HG02678 (cell line): ENCODE measurements around the gene EID3.
A peak's percentile ranks its signal among the peaks of the same experiment; 100 is the strongest.
"Not testable (repeated sequence)": the region's sequence is repeated elsewhere in the genome, so short reads cannot be mapped to it uniquely, and the experiment has no call there.

ENCODE experiments used
- ATAC-seq: cut with Tn5 transposase; IDR thresholded peaks from one replicate; pipeline ENCODE4 v1.9.1; 2021; ENCODE audit warnings: mild to moderate bottlenecking, moderate library complexity; ENCODE audit not compliant: unreplicated experiment

Gene EID3

DNA sequence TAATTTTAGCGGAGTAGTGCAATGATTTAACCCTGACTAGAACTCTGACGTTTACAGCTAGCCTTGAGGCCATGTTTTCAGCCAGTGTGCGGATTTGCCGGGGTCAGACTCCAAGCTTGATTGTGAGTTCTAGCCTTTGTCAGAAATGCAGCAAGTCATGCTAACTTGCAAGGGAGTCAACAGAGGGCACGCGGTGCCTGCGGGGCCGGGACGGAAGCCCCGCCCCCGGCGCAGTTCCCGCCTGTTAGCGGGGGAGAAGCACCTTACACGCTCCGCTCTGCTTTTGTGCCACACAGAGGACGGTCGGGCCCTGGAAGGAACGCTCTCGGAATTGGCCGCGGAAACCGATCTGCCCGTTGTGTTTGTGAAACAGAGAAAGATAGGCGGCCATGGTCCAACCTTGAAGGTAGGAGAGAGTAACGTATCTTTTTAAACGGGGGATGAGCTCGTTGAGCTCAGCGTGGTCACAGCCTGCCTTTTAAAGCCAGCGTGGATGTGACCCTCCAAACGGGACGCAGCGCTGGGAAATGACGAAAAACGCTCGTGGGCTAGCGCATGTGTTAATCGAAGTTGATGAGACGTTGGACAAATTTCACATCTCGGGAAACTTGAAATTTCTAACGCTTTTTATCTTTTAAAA, 14.8 kb upstream of the EID3 start:
- ATAC-seq: peak; percentile 56

DNA sequence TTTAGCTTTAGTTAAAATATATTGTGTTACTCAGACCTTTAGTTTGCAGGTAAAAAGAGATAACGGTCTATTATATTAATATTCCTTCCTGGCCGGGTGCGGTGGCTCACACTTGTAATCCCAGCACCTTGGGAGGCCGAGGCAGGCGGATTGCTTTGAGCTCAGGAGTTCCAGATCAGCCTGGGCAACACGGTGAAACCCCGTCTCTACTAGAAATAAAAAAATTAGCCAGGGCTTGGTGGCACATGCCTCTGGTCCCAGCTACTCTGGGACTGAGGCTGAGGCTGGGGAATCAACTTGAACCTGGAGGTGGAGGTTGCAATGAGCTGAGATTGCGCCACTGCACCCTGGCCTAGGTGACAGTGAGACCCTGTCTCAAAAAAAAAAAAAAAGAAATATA, 13.2 kb upstream of the EID3 start:
- no peak for ATAC-seq

DNA sequence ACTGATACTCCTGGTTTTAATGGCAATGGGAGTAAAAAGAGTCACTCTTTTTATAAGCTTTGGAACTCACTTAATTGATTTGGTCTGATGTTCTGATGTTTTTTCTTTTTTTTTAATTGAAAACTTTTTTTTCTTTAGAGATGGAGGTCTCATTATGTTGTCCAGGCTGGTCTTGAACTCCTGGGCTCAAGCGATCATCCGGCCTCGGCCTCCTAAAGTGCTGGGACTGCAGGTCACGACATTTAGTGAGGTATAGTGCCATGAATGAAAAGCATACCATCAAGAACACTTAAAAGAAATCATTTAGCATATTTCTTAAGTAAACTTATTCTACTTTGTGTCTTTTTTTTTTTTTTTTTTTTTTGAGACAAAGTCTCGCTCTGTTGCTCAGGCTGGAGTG, 12.7 kb upstream of the EID3 start:
- no peak for ATAC-seq

DNA sequence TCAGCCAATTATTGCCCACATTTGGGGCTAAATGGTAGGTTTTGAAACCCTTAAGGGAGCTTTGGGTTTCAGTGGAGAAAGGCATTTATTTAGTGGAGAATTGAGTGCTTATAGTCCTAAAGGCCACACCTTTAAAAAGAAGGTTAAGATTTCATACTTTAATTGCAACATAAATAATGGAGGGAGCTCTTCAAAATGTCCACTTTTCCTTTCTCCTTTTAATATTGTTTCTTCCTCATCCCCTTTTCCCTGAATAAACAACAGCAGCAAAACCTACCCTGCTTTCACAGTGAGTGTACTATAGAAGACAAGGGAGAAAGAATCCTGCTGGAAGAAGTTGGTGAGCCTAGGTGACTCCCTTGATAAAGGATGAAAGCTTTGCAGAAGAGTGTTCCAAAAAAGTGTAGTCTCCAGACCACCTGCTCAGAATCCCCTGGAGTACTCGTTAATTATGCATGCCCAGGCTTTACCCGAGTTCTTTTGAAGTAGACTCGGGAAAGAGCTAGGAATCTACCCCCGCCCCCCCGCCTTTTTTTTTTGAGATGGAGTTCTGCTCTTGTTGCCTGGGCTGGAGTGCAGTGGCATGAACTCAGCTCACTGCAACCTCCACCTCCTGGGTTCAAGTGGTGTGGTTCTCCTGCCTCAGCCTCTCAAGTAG, 11.5 kb upstream of the EID3 start:
- no peak for ATAC-seq

DNA sequence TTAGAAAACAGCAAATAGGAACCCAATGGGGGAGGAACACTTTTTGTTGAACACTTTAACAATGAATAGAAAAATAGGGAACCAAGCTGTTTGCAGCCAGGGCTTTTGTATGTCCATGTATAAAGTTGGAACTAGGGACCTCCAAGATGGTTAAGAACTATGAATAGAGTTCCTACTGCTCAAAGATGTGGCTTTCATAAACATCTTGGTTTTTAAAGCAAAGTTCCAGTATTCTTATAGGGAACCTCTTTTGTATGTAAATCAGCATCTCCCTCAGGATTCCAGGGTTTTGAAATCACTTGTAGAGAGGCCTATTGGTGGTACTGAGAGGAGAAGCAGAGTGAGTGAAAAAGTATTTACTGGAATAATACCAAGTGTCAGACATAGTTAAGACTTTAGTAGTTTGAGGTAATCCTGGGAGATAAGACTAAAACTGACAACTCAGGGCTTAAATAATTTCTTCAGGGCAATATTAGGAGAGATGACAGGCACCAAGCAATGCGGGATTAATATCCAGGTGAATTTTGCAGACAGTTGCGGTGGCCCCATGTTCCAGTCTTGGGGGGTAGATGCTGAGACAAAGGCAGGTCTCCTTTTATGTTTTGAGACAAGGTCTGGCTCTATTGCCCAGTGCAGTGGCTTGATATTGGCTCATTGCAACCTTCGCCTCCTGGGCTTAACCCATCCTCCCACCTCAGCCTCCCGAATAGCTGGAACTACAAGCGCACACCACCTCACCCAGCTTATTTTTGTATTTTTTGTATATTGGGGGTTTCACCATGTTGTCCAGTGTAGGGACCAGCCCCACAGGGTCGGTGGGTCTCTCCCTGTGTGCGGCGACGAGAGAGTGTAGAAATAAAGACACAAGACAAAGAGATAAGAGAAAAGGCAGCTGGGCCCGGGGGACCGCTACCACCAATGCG, 10.4 kb upstream of the EID3 start:
- no peak for ATAC-seq

DNA sequence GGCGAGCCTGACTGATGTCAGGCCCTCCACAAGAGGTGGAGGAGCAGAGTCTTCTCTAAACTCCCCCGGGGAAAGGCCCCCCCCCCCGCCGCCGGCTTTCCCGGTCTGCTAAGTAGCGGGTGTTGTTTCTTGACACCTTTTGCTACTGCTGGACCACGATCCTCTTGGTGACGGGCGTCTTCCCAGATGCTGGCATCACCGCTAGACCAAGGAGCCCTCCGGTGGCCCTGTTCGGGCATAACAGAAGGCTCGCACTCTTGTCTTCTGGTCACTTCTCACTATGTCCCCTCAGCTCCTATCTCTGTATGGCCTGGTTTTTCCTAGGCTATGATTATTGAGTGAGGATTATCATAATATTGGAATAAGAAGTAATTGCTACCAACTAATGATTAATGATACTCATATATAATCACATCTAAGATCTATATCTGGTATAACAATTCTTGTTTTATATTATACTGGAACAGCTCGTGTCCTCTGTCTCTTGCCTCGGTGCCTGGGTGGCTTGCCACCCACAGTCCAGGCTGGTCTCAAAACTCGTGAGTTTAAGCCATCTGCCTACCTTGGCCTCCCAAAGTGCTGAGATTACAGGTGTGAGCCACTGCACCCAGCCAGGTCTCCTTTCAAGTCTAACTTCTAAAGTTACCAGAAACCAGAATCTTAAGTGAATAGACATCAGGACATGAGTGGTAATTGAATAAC, 9.2 kb upstream of the EID3 start:
- ATAC-seq: not testable (repeated sequence)

DNA sequence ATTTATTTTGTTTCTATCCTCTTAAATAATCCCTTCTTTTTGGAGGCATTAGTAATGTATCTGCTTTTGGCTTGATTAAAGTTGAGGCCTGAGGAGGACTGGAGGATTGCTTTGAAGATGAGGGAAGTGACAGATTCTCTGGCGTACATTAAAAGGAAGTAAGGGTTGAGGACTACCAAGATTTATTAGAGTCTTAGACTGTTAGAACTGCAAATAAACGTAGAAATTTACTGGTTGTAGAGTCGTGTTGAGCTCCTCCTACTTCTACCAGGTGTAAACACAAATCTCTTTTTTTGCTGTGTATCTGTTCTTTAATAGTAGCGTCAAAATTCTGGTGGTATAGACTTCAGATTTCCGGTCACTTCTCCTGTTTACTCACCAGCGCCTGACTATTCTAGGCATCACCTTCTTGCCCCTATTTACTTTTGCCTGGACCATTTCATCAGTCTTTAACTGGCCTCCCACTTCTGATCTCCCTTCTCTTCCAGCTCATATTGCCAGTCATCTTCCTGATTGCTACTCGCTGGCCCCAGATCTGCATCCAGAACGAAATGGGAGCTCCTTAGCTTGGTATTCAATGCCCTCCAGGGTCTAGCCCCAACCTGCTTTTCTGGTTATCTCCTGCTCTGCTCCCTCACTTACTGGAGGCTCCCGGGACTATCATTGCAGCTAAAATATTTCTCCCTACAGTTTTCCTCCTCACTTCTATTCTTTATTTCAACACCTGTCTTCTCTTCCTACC, 8.4 kb upstream of the EID3 start:
- ATAC-seq: no peak

DNA sequence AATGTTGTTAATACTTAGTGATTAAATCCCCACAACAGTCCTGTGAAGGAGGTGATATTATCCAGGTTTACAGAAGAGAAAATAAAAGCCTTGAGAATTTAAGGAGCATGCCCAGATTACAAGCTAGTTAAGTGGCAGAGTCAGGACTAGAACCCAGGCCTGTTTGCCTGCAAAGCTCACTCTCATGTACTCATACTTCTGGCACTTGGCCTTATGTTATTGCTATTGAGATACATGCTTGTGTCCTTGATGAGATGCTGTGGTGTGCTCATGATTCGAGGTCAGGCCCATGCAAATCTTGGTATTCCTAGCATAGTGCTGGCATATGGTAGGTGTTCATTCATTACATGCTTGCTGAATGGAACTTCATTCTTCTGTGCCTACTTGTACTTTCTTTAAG, 7.6 kb upstream of the EID3 start:
- no peak for ATAC-seq

DNA sequence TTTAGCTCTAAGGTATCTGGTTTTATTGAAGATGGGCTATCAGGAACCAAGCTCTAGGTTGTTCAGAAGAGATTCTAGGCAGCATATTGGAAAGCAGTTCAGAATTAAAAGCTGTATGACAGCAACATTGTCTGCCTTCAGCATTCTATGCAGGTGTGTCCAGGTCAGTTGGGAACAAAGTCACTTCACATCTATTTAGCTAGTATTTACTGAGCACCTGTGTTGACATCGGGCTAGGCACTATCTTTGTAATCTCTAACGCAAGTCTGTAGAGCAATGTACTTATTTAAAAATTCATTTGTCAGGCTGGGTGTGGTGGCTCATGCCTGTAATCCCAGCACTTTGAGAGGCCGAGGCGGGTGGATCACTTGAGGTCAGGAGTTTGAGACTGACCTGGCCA, 6.8 kb upstream of the EID3 start:
- ATAC-seq: no peak

DNA sequence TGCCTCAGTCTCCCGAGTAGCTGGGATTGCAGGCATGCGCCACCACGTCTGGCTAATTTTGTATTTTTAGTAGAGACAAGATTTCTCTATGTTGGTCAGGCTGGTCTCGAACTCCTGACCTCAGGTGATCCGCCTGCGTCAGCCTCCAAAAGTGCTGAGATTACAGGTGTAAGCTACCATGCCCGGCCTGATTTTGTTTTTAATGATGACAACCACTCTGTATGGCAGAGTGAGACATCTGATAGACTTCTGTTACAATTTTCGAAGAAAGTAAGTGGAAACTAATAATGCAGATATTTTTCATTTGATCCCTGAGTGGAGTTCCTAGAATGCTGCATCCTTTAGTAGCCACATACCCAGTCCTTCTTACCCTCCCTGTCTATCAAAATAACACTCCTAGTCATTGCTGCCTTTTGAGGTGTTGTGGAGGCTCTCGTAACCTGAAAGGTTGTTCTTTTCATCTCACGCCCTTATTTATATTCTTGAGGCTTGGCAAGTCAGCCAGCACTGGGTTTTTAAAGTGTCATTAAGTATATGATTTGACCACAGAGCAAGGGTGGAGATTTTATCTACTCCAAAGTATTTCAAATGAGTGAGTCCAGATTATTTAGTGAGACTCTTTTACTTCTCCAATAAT, 5.9 kb upstream of the EID3 start:
- no peak for ATAC-seq

DNA sequence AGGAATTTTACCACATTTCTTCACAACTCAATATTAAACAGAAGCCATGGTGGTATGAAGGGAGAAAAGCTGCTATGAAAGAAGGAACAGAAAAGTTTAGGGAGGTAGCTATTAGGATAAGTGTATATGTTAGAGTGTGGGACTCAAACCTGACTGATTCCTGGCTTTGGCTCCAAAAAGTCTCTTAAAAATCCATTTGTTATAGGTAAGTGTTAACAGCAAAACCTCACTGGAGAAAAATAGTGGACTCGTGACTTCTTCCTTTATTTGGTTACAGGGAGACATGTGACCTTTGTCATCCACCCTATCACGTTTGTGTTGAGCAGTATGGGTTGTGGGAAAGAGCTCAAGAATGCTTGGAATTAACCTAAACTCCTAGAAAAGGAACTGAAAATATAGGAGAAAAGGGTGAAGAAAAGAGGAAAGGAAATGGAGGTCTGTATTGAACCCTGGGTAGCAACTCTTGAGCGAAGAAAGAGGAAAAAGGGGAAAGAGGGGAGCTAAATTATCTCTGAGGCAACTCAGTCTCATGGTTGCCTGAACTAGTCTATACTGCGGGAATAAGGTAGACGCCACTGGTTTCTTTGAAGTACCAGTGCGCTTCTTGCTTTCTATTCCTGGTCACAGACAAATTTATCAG, 3.6 kb upstream of the EID3 start:
- ATAC-seq: no peak

DNA sequence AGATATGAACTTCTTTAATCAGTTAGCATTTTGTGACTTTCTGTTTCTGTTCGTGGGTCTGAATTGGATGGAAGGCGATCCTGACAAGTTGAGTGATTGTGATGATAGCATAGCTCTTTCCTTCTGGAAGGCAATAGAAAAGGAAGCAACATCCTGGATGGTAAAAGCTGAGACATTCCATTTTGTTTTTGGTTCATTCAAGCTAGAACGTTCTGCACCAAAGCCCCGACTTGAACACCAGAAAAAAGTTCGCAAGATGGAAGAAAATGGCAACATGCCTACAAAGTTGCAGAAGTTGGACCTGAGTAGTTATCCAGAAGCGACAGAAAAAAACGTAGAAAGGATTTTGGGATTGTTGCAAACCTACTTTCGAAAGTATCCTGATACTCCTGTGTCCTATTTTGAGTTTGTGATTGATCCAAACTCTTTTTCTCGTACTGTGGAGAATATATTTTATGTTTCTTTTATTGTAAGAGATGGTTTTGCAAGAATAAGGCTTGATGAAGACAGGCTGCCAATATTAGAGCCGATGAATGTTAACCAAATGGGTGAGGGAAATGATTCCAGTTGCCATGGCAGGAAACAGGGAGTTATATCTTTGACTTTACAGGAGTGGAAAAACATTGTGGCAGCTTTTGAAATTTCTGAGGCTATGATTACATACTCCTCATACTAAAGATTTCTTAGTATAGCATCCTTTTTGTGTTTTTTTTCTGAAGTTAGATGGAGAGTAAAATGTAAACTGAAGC, 896 bp downstream of the EID3 start:
- ATAC-seq: no peak

DNA sequence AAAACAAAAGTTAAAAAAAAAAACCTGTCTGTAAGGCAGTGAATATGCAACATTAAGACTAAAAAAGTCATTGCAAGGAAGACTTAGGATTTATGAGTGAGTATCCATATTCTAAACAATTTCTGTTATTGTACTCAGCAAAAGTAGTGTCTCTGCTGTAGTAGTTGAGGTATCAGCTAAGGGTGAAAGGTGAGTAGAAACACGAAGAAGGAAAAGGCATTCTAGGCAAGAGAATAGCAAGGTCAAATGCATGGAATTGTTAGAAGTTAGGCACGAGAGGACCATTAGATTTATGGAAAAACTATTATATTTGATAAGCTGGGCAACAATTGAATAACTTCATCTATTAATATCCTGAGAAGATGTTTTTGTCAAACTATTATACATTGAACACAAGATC, 1.8 kb downstream of the EID3 start:
- ATAC-seq: no peak

DNA sequence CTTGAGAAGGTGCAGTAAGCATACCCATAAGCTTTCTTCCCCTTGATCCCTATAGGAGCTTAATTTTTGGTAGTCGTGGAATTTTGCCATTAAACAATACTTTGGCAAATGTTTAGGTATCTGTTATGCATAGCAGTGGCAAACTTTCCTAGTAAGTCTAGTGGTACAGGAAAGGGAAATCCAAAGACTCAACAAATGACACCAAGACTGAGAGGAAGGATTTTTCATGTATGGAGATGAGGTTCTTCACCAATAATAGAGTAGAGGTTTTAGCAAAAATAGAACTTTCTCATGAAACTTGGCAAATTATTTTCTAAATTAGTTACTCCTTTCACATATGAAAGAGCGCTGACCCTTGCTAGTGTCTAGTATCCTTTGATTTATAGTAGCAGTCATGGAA, 2.8 kb downstream of the EID3 start:
- no peak for ATAC-seq

DNA sequence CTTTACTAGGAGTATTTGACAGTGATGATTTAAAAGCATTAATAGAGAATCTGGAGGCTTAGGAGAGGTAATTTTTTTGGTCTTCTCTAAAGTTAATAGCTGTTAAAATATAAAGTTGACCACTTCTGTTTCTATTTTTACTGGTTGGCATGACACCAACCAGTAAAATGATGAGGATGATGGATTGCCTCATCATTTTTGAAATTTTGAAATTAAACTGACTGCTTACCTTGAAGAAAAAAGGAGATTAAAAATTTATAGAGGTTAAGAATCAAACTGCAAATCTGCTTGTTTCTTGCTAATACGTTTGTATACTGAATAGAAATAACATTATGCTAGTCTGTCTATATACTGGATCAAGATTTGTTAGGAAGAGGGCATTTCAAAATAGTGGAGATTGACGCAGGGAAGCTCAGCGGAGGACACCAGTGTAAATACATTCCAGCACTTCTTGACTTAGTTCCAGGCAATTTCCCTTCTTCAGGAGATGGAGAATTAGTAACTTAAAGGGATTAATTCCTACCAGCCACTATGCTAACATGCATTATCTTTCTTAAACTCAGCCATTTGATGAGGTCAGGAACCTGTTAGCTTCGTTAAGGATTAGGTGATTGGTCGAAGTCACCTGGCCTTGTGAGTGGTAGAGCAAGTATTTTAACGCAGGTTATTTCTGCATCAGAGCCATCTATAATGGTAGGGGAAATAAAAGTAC, 3.6 kb downstream of the EID3 start:
- no peak for ATAC-seq

DNA sequence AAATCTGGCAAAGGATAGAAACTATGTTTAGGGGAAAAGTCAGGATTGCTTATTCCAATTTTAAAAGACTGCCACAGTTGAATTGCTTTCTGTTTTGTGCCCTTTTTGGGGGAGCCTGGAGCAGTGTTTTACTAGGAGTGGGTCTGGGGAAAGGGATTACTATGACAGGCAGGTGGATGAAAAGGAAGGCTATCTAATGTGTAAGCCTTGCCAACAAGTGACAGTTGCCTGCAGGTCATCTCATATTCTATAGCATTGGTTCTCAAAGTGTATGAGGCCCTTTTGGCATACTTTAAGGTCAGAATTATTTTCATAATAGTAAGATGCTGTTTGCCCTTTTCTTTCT, 4.1 kb downstream of the EID3 start:
- no peak for ATAC-seq

DNA sequence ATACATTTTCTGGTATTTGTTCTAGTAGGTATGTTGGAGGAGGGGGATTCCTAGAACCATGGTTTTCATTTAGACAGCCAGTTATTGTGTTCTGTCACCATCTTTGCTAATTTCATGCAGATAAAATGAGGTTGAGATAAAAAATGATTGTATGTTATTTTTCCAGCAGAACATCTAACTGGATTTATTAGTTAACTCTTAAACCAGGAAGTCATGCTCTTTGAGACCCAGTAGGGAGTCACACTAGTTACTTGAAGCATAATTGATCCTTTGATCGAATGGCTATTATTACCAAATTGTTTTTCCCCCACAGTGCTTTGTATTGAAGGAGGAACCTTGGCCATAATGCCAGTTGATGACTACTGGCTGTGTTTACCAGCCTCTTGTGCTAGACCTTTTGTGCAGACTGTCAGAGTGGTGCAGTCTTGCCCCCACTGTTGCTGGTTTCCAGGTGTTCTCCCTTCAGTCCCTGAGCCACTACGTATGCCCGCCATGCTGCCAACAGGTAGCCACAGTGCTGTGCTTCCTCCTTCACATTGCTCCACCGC, 6.0 kb downstream of the EID3 start:
- ATAC-seq: no peak
